Islet of Langerhans (tissue), 1 donor: ENCODE measurements around the gene PGS1.

Experiments
- FAIRE-seq: peaks from one replicate; lab custom pipeline; 2011; peaks lifted over from hg19 to GRCh38; lab: Jason Lieb, UNC

The PGS1 gene

DNA sequence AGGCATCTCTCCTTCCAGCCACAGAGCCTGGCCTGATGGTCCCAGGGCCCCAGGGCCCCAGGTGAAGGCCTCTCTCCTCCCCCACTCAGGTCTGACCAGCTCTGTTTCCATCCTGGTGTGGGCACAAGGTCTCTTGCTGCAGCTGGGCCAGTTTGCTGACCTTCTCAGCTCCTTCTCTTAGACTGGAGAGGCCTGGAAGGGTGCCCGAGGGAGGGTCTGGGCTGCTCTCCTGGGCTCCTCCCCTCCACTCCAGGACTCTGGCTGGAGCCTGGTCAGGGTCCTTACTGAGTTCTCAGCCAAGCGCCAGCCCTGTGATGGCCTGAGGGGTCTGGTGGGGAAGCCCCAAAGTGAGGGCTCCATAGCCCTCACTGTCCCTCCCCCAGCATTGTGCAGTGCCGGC, 31.0 kb upstream of the PGS1 start:
- FAIRE-seq: no peak

DNA sequence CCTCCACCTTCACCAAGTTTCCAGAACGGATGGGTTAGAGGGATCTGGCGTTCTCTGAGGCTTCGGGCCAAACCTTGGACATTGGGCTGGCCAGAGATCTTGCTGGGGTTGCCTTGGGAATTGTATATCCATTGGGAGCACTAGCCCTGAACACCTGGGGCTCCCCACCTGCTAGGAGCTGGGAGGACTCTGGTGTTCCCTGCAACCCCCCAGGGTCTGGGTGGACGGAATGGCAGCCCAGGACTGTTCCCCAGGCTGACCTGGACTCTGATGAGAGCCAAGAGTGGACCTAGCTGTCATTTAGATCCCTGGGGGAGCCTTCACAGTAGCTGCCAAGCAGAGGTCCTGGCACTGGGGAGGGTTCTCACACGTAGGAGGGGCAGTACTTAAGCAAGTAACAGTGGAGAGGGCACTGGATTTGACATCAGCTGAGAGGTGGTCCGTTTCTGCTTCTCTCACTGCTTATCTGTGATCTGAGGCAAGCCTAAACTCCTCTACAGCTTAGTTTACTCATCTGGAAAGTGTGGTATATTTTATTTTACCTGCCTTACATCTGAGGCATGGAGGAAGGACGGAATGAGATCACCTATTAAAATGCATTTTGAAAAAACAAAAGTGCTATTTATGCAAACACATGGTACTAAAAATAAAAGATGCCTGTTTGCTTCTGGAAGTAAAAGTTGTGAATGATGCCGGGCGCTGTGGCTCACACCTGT, 30.2 kb upstream of the PGS1 start:
- no peak for FAIRE-seq

DNA sequence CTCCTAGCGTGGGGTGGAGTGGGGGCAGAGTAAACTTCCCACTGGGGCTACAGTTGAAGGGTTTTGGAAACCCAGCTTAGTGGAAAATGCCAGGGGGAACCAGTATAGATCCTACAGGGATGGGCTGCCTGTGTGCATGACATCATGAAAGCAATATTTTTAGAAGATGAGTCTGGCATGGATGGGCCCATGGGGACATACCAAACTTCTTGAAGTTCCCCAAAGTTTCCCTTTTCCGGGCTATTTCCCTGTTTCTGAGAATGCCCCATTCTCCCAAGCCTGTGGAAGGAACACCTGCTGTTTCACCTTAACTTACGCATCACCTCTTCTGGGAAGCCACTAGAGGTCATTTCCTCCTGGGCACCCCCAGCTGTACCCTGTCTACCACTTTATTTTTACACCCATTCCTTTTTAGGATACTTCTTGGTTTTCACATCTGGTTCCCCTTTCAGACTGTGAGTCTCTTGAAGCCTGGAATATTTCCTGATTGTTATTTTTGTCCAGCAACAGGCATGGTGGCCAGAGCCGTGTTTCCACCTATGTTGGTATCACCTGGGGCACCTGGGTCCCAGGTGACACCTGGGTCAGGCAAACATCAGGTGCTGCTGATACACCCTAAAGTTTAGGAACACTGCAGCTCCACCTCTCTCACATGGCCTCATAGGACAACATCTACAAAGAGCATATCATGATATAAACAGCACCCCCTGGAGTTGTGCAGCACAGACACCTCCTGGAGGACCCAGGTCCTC, 28.4 kb upstream of the PGS1 start:
- FAIRE-seq: no peak

- no peak for FAIRE-seq
Observed at GRCh38 chr17:78351449-78352006, 26.9 kb upstream of the PGS1 start.

DNA sequence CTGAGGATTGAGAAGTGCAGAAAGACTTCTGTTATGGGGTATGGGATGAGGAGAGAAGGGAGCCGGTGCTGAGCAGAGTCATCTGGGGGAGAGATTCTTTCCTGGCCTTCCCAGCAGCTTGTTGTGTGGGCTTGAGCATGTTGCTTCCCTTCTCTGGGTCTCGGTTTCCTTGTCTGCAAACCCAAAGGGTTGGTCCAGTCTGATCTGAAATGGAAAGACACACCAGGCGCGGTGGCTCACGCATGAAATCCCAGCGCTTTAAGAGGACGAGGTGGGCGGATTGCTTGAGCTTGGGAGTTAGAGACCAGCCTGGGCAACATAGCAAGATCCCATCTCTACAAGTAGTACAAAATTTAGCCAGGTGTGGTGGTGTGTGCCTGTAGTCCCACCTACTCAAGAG, 24.6 kb upstream of the PGS1 start:
- FAIRE-seq: no peak

GRCh38 chr17:78355045-78355641, 23.3 kb upstream of the PGS1 start:
- no peak for FAIRE-seq

DNA sequence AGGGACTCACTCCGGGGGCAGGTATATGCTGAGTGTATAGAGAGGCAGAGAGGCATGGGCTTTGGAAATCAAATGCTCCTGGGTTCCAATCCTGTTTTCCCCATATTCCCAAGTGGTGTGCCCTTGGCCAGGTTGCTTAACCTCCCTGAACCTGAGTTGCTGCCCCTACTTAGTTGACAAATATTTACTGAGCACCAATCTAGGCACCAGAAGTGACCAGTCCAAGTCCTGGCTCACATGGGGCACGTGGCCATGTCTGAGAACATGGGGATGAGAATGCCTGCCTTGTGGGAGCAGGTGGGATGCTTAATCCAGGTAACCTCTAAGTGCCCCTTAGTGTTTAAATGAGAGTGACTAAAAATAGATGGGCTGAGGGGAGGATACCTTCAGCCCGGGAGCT, 22.7 kb upstream of the PGS1 start:
- no peak for FAIRE-seq

DNA sequence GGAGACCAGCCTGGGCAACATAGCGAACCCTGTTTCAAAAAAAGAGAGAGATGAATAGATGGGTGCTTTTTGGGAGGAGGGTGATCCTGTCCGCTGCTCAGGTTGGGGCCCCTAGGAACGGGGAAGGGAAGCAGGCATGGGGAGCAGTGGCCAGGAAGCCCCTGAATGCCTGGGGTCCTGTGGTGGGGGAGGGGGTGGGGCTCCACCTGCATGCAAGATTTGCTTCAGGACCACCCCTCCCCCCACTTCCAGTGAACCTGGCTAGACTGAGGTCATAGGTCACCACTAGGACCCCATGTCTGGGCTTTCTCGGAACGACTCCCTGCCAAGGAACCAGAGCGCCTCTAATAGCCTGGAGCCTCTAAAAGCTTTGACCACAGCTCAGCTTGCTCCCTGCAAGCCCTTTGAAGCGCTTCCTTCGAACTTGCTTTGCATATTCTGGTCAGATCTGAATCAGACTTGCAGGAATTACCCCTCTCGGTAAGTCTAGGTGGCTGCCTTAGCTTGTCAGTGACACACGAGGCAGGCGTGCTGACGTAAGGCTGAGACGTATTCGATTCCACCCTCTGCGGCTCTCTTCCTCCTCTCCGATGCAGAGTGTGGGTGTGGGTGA, 22.2 kb upstream of the PGS1 start:
- no peak for FAIRE-seq

DNA sequence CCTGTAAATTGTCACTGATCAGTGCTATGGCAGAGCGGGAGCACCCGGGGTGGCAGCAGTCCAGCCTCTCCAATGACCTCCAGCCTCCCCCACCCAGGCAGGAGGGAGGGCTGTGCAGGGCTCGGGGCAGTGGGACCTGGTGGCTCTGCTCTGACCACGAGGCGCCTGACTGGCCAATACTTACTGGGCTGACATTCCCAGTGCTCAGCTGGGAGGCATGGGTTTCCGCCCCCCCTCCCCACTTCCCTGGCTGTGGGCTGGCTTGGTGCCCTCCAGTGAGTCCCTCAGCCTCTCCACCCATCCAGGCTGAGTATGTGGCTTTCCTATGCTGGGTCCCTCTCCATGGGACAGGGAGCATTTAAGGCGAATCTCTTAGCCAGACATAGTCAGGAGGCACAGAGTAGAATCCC, 21.3 kb upstream of the PGS1 start:
- no peak for FAIRE-seq

GRCh38 chr17:78357672-78358537, 20.5 kb upstream of the PGS1 start:
- FAIRE-seq: no peak

DNA sequence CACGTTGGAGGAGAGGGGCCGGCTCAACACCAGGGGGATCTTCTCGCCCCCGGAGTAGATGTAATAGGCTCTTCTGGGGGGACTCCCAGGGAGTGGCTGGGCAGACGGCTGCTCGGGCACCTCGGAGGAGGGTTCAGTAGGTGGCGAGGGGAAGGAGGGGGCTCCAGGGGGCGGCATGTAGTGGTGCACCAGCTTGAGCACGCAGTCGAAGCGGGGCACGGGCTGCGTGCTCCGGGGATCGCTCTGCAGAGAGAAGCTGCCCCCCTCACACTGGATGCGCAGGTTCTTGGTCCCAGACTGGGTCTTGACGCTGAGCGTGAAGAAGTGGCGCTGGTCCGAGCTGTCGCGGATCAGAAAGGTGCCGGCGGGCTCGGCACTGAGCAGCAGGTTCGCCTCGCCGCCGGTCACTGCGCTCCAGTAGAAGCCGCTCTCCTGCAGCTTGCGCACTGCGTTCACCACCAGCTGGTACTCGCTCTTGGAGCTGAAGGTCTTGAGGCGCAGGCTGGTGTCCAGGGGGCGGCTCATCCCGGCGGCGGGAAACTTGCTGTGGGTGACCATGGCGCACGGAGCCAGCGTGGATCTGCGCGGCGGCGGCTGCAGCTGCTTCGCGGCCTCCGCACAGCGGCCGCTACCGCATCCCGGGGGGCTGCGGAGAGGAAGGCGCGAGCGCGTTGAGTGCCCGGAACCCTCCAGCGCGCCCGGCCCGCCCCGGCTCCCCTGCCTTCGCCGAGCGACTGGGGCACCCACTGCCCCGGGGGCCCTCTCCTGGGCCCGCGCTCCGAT, 19.7 kb upstream of the PGS1 start:
- no peak for FAIRE-seq

DNA sequence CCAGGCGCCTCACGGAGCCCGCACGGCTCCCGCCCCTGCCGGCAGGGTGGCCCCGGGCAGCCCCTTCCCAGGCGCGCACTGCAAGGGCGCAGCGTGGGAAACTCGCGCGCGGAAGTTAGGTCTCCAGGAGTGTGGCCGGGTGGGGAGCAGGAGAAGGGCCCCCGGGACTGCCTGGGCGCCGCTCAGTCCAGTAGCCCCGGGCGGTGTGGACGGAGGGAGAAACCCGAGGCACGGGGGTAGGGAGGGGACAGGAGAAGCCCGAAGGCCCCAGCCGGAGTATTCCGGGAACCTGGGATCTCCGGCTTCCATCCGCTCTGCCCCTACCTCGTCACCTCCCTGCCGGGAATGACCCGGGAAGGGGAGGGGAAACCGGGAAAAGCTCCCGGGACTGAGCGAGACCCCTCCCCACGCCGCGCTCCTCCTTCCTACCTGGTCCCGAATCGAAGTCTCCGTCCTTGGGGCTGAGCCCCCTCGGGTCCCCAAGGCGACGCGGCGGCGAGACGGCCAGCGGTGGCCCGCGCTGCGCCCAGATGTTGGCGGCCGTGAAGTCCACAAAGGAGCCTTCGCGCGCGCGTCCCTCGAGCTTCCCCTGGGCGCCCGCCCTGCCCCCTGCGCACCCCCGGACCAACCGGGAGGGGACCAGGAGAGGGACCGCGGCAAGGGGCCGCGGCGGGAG, 19.0 kb upstream of the PGS1 start:
- FAIRE-seq: no peak

GRCh38 chr17:78359997-78360370, 18.5 kb upstream of the PGS1 start, which contains the start of gene SOCS3:
SOCS3 (minus strand) TSS chr17:78360077; CDS start chr17:78359095, 982 bp downstream.
- FAIRE-seq: no peak

DNA sequence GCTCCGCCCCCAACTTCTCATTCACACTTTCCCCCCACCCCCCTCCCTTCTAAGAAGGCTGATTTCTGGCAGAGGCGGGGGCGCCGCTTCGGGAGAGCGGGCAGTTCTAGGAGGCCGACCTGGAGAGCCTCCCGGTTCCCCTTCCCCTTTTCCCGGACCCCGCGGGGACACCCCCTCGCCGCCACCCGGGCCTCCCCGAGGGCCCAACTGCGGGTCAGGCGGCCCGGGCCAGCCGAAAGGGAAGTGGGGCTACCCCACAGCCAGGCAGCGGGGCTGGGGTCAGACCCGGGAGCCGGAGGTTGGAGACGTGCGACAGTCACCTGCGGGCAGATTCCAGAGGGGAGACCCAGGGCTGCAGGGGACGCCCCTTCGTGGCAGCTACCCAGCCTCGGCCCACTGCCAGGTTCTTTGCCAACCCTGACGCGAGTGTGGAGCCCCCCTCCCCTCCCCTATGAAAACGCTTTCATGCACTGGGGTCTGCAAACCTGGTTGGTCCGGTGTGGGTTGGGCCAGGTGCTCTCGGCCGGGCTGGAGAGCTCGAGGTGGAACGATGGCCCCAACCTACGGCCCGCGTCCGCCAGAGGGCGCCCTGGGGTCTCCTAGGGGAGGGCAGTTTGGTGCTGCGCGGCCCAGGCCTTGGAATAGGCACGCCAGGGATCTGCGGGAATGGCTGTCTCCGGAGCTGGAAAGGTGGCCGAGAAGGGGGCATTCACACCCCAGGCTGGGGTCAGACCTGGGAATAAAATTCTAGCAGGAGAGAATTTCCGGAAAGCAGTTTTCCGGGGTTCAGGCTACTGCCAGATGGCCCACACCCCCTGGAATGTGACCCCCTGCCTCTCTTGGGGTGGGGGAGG, 17.9 kb upstream of the PGS1 start:
- no peak for FAIRE-seq

GRCh38 chr17:78361225-78361701, 17.2 kb upstream of the PGS1 start:
- no peak for FAIRE-seq

DNA sequence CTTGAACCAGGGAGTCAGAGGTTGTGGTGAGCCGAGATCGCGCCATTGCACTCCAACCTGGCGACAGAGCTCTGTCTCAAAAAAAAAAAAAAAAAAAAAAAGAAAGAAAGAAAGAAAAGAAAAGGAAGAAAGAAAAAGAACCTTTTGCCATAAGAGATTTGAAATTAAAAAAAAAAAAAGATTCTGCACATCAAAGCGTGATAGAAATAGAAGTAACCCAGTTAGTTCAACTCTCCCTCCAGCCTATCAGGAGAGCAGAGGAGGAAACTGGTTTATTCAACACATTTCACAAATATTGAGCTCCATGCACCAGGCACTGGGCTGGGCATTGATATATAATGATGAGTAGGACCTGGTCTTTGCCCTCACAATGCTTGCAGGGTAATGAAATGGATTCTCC, 16.2 kb upstream of the PGS1 start:
- FAIRE-seq: no peak

DNA sequence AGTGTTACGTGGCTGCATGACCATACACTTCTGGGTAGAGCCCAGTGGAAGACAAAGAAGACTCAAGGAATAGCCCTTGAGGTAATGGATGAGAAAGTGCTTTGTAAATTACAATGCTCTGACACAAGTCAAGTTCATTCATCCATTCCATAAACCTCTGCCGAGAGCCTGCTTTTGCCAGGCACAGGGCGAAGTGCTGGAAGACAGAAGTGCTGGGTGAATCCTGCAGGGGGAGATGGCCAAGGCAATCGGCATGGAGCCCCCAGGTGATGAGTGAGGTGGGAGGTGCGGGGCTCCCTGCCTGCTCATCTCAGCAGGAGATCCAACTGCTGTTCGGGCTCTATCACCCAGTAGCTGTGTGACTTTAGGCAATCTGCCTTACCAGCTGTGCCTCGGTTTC, 15.8 kb upstream of the PGS1 start:
- FAIRE-seq: no peak

DNA sequence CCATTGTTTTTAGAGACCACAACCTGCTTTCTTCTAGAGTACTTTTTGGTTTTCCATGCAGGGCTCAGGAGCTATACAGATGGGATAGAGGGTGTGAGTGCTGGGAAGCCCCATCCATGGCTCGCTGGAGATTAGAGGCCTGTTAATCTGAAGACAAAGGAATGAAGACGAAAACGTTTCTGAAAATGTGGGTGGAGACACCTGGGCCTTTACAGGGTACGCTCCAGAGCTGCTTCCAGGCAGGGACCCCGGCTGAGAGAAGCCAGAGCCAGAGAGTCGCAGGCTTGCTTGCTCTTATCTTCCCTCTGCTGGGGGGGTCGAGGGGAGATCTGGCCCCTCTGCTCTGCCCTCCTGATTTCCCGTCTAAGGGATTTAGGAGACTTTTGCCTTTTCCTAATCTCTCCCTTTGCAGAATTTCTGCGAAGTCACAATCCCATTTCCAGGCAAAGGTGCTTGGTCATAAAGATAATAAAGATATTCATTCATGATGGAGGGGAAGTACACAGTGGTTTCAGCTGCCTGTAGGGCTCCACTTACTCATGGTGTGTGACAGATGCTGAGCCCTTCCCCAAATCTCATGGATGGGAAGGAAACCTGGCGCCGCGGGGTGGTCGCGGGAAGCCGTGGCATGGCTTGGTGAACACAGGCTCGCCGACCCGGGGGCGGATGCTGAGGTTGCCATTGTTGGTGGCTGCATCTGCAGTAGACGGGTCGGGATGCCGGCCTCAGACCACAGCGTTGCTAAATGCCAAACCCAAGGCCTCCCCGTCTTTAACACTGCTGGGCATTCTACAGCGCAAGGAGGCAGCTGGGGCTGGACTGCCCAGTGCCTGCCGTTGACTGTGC, 13.8 kb upstream of the PGS1 start:
- no peak for FAIRE-seq
